Hepatocyte (in vitro differentiated cells): ENCODE results near the gene OR6J1.

Experiments used
- CTCF ChIP-seq: fragments of 200-600 bp; sonication (generic); IDR thresholded peaks from 2 replicates; pipeline ENCODE4 v1.5.1; 2016; ENCODE audit warnings: antibody characterized with exemption, mild to moderate bottlenecking; ENCODE audit not compliant: poor library complexity
- EZH2 ChIP-seq: fragments of 200-600 bp; sonication (generic); IDR thresholded peaks from 2 replicates; pipeline ENCODE4 v1.6.1; 2016; ENCODE audit warnings: antibody characterized with exemption, mild to moderate bottlenecking, borderline replicate concordance
- EZH2phosphoT487 ChIP-seq: fragments of 200-600 bp; sonication (generic); IDR thresholded peaks from one replicate; pipeline ENCODE4 v1.6.1; 2018; ENCODE audit warnings: antibody characterized with exemption, mild to moderate bottlenecking, low read depth, moderate library complexity; ENCODE audit not compliant: unreplicated experiment, severe bottlenecking

- no peak for TF ChIP-seq CTCF
- TF ChIP-seq EZH2 = no peak
- no peak for TF ChIP-seq EZH2phosphoT487
Observed at GRCh38 chr14:22597265-22597664, 46.9 kb downstream of the OR6J1 start.
